Measurements from ENCODE around the gene SLC48A1. TPM values are rescaled to one million over a fixed set of nuclear protein-coding genes. Genes with fewer than 3 reads are reported as not detected.

SLC48A1 gene
- total RNA-seq, 2 donors from 2014 or later = 39.0 to 52.5 TPM

GRCh38 chr12:47746073-47746472 is 27.0 kb upstream of the SLC48A1 start:
- Histone ChIP-seq H3K9me3 (no peaks in the 10 kb centered on the region), H3K4me3 (no peak overlapping the region), H3K27me3 (replicated peaks; ENCODE audit: insufficient read depth) (no peaks in the 10 kb centered on the region), H3K27ac (no peak overlapping the region), H3K36me3 (no peaks in the 10 kb centered on the region), H3K4me1 (replicated peaks) (no peaks in the 10 kb centered on the region)
- no peak for DNase-seq (ENCODE audit: low spot score)
- intact Hi-C loops (cut with DNase I) = no loop called here
- TF ChIP-seq POLR2A (IDR thresholded peaks at IDR 0.05) (no peak), POLR2AphosphoS5 (IDR thresholded peaks at IDR 0.05) (no peak), CTCF (IDR thresholded peaks at IDR 0.05) (no peak)
- WGBS = 84% methylated on average over 5 of the region's 5 CpGs

- WGBS = 91% methylated on average over 7 of the region's 7 CpGs
- no peak overlapping the region for H3K4me3 ChIP-seq
- intact Hi-C loops (cut with DNase I) = no loop called here
- H3K36me3 ChIP-seq = no peaks in the 10 kb centered on the region
- H3K27ac ChIP-seq = no peak overlapping the region
- H3K27me3 ChIP-seq (replicated peaks; ENCODE audit: insufficient read depth) = no peaks in the 10 kb centered on the region
- DNase-seq (ENCODE audit: low spot score) = no peak
- no peaks in the 10 kb centered on the region for H3K4me1 ChIP-seq (replicated peaks)
- no peak for TF ChIP-seq POLR2AphosphoS5 (IDR thresholded peaks at IDR 0.05)
- no peaks in the 10 kb centered on the region for H3K9me3 ChIP-seq
Observed at GRCh38 chr12:47746523-47746922, 26.5 kb upstream of the SLC48A1 start.

- no peak for TF ChIP-seq POLR2AphosphoS5 (IDR thresholded peaks at IDR 0.05)
- TF ChIP-seq POLR2A (IDR thresholded peaks at IDR 0.05) = no peak
- TF ChIP-seq CTCF (IDR thresholded peaks at IDR 0.05) = no peak
- Histone ChIP-seq H3K27me3 (replicated peaks; ENCODE audit: insufficient read depth) (no peaks in the 10 kb centered on the region), H3K4me3 (no peak overlapping the region), H3K4me1 (replicated peaks) (no peaks in the 10 kb centered on the region), H3K27ac (no peak overlapping the region), H3K36me3 (no peaks in the 10 kb centered on the region), H3K9me3 (no peaks in the 10 kb centered on the region)
- DNase-seq (ENCODE audit: low spot score) = no peak
- WGBS = 79% methylated on average over 4 of the region's 4 CpGs
- intact Hi-C loops (cut with DNase I) = no loop called here
Observed at GRCh38 chr12:47747126-47747525, 25.9 kb upstream of the SLC48A1 start.

- Histone ChIP-seq H3K27ac (no peak overlapping the region), H3K27me3 (replicated peaks; ENCODE audit: insufficient read depth) (no peaks in the 10 kb centered on the region), H3K36me3 (no peaks in the 10 kb centered on the region), H3K4me1 (replicated peaks) (peaks cover under 1% of the 10 kb centered on the region), H3K9me3 (no peaks in the 10 kb centered on the region), H3K4me3 (no peak overlapping the region)
- 85% methylated on average over 14 of the region's 14 CpGs for WGBS
- TF ChIP-seq POLR2AphosphoS5 (IDR thresholded peaks at IDR 0.05) (no peak), CTCF (IDR thresholded peaks at IDR 0.05) (no peak), POLR2A (IDR thresholded peaks at IDR 0.05) (no peak)
- no peak for DNase-seq (ENCODE audit: low spot score)
- intact Hi-C loops (cut with DNase I) = no loop called here
Observed at GRCh38 chr12:47747596-47748506, 25.2 kb upstream of the SLC48A1 start.

GRCh38 chr12:47748507-47748828 is 24.6 kb upstream of the SLC48A1 start:
- H3K27ac ChIP-seq = no peak overlapping the region
- H3K9me3 ChIP-seq = no peaks in the 10 kb centered on the region
- TF ChIP-seq POLR2A (IDR thresholded peaks at IDR 0.05) (no peak), CTCF (IDR thresholded peaks at IDR 0.05) (no peak), POLR2AphosphoS5 (IDR thresholded peaks at IDR 0.05) (no peak)
- H3K36me3 ChIP-seq = no peaks in the 10 kb centered on the region
- H3K4me3 ChIP-seq = no peak overlapping the region
- intact Hi-C loops (cut with DNase I) = no loop called here
- H3K4me1 ChIP-seq (replicated peaks) = peaks cover 5% of the 10 kb centered on the region
- no peaks in the 10 kb centered on the region for H3K27me3 ChIP-seq (replicated peaks; ENCODE audit: insufficient read depth)
- no peak for DNase-seq (ENCODE audit: low spot score)
- 94% methylated on average over 1 of the region's 1 CpG for WGBS

Data from prostate gland (tissue), 2 donors.